SK-N-SH treated with all-trans-retinoic acid at 6 μM for 48 hours (cell line): ENCODE measurements around the gene HABP4.
"Not testable (repeated sequence)": the region's sequence is repeated elsewhere in the genome, so short reads cannot be mapped to it uniquely, and the experiment has no call there.

Experiments
- ARNTL ChIP-seq: fragments of 450-650 bp; formaldehyde crosslinking; IDR thresholded peaks from 2 replicates; pipeline ENCODE4 v1.5.0; 2020; ENCODE audit warnings: low read depth, mild to moderate bottlenecking, moderate library complexity, borderline replicate concordance
- BACH2 ChIP-seq: fragments of 250-450 bp; sonication (Bioruptor Pico); IDR thresholded peaks from 2 replicates; pipeline ENCODE4 v1.9.0; 2021; ENCODE audit warnings: mild to moderate bottlenecking, borderline replicate concordance
- CSDC2 ChIP-seq: fragments of 250-450 bp; sonication (Bioruptor Pico); IDR thresholded peaks from 2 replicates; pipeline ENCODE4 v1.5.0; 2020; ENCODE audit warnings: mild to moderate bottlenecking, moderate library complexity
- GLIS3 ChIP-seq: fragments of 250-450 bp; sonication (Bioruptor Pico); IDR thresholded peaks from 2 replicates; pipeline ENCODE4 v1.5.0; 2020; ENCODE audit warnings: mild to moderate bottlenecking, moderate library complexity
- ISL1 ChIP-seq: fragments of 250-450 bp; sonication (Bioruptor Pico); IDR thresholded peaks from 2 replicates; pipeline ENCODE4 v2.1.2; 2022; ENCODE audit warnings: mild to moderate bottlenecking, moderate library complexity
- PPARA ChIP-seq: fragments of 250-450 bp; sonication (Bioruptor Pico); IDR thresholded peaks from 2 replicates; pipeline ENCODE4 v1.5.0; 2020; ENCODE audit warnings: mild to moderate bottlenecking, borderline replicate concordance
- RARB ChIP-seq: fragments of 250-450 bp; sonication (Bioruptor Pico); IDR thresholded peaks from 2 replicates; pipeline ENCODE4 v1.8.0; 2021; ENCODE audit warnings: mild to moderate bottlenecking, moderate library complexity
- ZFP3 ChIP-seq: fragments of 250-450 bp; sonication (Bioruptor Pico); IDR thresholded peaks from 2 replicates; pipeline ENCODE4 v1.5.0; 2020; ENCODE audit warnings: mild to moderate bottlenecking, moderate library complexity
- ZFP30 ChIP-seq: fragments of 450-650 bp; formaldehyde crosslinking; IDR thresholded peaks from 2 replicates; pipeline ENCODE4 v1.5.0; 2022; ENCODE audit warnings: mild to moderate bottlenecking, moderate library complexity
- ZNF565 ChIP-seq: fragments of 450-650 bp; formaldehyde crosslinking; conservative IDR thresholded peaks from 2 replicates; pipeline ENCODE4 v1.5.0; 2020; ENCODE audit warnings: low read depth, mild to moderate bottlenecking, moderate library complexity
- TF ChIP-seq, protein P1 (sequence below): fragments of 250-450 bp; sonication (Bioruptor Pico); IDR thresholded peaks from 2 replicates; pipeline ENCODE4 v1.5.1; 2021; ENCODE audit warnings: mild to moderate bottlenecking, moderate library complexity
- TF ChIP-seq, protein P2 (sequence below): fragments of 250-450 bp; sonication (Bioruptor Pico); IDR thresholded peaks from 2 replicates; pipeline ENCODE4 v1.5.1; 2020; ENCODE audit warnings: low read depth, mild to moderate bottlenecking, moderate library complexity
- TF ChIP-seq, protein P3 (sequence below): fragments of 250-450 bp; sonication (Bioruptor Pico); IDR thresholded peaks from 2 replicates; pipeline ENCODE4 v1.5.0; 2020; ENCODE audit warnings: mild to moderate bottlenecking, moderate library complexity

DNA sequence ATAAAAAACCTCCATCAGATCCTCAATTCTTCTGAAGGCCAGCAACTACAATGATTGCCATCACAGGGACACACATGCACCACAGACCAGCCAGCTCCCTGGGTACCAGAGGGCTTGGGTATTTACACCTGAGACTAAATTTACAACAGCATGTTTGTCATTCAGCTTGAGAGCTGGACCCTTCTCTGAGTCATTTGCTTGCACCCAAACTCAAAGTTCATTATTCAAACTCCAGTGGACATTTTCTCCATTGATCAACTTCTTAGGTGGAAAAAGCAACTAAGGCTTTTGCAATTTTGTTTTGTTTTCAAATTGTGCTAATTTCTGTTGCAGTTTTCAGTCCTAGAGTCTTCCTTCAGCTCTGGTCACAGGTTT, 53.4 kb downstream of the HABP4 start:
- TF ChIP-seq ARNTL (CRISPR knock-in tag); ZNF565; ZFP30 (CRISPR knock-in tag); BACH2 (CRISPR knock-in tag); PPARA (CRISPR knock-in tag); GLIS3; RARB (CRISPR knock-in tag); ZFP3 (CRISPR knock-in tag); ISL1 (CRISPR knock-in tag); CSDC2 (CRISPR knock-in tag): not testable (repeated sequence)
- TF ChIP-seq, protein P1, sequence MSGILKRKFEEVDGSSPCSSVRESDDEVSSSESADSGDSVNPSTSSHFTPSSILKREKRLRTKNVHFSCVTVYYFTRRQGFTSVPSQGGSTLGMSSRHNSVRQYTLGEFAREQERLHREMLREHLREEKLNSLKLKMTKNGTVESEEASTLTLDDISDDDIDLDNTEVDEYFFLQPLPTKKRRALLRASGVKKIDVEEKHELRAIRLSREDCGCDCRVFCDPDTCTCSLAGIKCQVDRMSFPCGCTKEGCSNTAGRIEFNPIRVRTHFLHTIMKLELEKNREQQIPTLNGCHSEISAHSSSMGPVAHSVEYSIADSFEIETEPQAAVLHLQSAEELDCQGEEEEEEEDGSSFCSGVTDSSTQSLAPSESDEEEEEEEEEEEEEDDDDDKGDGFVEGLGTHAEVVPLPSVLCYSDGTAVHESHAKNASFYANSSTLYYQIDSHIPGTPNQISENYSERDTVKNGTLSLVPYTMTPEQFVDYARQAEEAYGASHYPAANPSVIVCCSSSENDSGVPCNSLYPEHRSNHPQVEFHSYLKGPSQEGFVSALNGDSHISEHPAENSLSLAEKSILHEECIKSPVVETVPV = not testable (repeated sequence)
- TF ChIP-seq, protein P2, sequence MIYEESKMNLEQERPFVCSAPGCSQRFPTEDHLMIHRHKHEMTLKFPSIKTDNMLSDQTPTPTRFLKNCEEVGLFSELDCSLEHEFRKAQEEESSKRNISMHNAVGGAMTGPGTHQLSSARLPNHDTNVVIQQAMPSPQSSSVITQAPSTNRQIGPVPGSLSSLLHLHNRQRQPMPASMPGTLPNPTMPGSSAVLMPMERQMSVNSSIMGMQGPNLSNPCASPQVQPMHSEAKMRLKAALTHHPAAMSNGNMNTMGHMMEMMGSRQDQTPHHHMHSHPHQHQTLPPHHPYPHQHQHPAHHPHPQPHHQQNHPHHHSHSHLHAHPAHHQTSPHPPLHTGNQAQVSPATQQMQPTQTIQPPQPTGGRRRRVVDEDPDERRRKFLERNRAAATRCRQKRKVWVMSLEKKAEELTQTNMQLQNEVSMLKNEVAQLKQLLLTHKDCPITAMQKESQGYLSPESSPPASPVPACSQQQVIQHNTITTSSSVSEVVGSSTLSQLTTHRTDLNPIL = not testable (repeated sequence)
- TF ChIP-seq, protein P3, sequence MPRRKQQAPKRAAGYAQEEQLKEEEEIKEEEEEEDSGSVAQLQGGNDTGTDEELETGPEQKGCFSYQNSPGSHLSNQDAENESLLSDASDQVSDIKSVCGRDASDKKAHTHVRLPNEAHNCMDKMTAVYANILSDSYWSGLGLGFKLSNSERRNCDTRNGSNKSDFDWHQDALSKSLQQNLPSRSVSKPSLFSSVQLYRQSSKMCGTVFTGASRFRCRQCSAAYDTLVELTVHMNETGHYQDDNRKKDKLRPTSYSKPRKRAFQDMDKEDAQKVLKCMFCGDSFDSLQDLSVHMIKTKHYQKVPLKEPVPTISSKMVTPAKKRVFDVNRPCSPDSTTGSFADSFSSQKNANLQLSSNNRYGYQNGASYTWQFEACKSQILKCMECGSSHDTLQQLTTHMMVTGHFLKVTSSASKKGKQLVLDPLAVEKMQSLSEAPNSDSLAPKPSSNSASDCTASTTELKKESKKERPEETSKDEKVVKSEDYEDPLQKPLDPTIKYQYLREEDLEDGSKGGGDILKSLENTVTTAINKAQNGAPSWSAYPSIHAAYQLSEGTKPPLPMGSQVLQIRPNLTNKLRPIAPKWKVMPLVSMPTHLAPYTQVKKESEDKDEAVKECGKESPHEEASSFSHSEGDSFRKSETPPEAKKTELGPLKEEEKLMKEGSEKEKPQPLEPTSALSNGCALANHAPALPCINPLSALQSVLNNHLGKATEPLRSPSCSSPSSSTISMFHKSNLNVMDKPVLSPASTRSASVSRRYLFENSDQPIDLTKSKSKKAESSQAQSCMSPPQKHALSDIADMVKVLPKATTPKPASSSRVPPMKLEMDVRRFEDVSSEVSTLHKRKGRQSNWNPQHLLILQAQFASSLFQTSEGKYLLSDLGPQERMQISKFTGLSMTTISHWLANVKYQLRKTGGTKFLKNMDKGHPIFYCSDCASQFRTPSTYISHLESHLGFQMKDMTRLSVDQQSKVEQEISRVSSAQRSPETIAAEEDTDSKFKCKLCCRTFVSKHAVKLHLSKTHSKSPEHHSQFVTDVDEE (CRISPR knock-in tag) = not testable (repeated sequence)
